ENCODE measurements around the gene CYB561A3. TPM values are rescaled to one million over a fixed set of nuclear protein-coding genes. Genes with fewer than 3 reads are reported as not detected.

The CYB561A3 gene
- total and polyA plus RNA-seq, 2 of the 13 experiments (the other 11 are each of a cell fraction or from before 2014, with no cell fraction given), result 11.4 to 14.9 TPM

DNA sequence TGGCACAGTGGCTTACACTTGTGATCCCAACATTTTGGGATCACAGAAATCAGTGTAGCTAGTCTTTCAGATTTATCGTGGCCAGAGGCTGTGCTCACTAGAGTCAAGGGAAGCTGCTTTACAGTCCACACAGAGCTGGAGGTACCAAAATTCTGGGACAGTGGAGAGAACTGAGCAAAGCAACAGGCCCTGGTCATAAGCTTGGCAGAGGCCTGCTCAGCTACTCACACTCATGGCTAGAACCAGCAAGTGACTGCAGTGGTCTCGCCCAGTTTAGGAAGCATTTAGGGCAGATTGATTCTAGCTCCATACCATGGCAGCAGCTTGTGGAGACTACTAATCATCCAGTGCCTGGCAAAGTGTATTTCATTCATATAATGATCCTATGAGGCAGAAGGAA lies 39.5 kb upstream of the CYB561A3 start:
- Histone ChIP-seq H4K20me1 (ENCODE audit: insufficient read depth, low read length) (no peaks in the 10 kb centered on the region), H3K79me2 (ENCODE audit: insufficient read depth, low read length) (no peaks in the 10 kb centered on the region), H3K36me3 (replicated peaks in 1 of 2; ENCODE audit: control insufficient read depth in 1 of 2, insufficient read depth in 2 of 2, low read length in 2 of 2) (peaks cover 31 to 49% of the 10 kb centered on the region in 2 experiments), H3K4me1 (ENCODE audit: insufficient read depth, low read length) (no peaks in the 10 kb centered on the region), H3K9me3 (ENCODE audit: low read length) (no peaks in the 10 kb centered on the region), H3K4me2 (ENCODE audit: low read depth, low read length) (no peak overlapping the region), H3K27me3 (ENCODE audit: control insufficient read depth in 1 of 2, insufficient read depth in 2 of 2, low read length in 2 of 2) (no peaks in the 10 kb centered on the region), H3K9ac (ENCODE audit: insufficient read depth, low read depth, low read length) (no peak overlapping the region), H3K4me3 (replicated peaks in 1 of 3; ENCODE audit: insufficient read depth in 1 of 3, low read depth in 2 of 3, low read length in 3 of 3) (no peak overlapping the region), H3K27ac (ENCODE audit: extremely low read length, insufficient read depth, low read length) (no peak overlapping the region), H2AFZ (ENCODE audit: low read length) (no peak overlapping the region)
- intact Hi-C loops (cut with micrococcal nuclease; ENCODE audit: unreplicated experiment), result no loop called here
- 86% methylated on average over 1 of the region's 2 CpGs for WGBS (ENCODE audit: low lambda C conversion rate)
- DNase-seq (ENCODE audit: low spot score) (no peak), ATAC-seq (peak; percentile 34; the same call in 2 of the 3 replicates), FAIRE-seq (no peak)
- TF ChIP-seq, protein P1, sequence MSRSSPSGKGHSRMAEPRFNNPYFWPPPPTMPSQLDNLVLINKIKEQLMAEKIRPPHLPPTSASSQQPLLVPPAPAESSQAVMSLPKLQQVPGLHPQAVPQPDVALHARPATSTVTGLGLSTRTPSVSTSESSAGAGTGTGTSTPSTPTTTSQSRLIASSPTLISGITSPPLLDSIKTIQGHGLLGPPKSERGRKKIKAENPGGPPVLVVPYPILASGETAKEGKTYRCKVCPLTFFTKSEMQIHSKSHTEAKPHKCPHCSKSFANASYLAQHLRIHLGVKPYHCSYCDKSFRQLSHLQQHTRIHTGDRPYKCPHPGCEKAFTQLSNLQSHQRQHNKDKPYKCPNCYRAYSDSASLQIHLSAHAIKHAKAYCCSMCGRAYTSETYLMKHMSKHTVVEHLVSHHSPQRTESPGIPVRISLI (CRISPR knock-in tag; IDR thresholded peaks at IDR 0.05; ENCODE audit: borderline replicate concordance), result no peak
- peak; percentile 54 for TF ChIP-seq POLR2G (IDR thresholded peaks at IDR 0.05; ENCODE audit: low read depth, low read length)
- ChIA-PET POLR2A (interaction anchor here (1.3 to 4.5 kb wide), 7 partner anchors 9 to 66 kb away, joined by 4 to 35 read pairs (median 8); partner anchors contain the start of genes CPSF7, CYB561A3, SDHAF2 and TMEM216), CTCF (ENCODE audit: low intra/inter-chr PET ratio, low total read pairs) (no interaction called here)
- no TSS peak for BruUV-seq (replicated peaks)
- in situ Hi-C loops (cut with HindIII; ENCODE audit: extremely low pct_ligation_motif_present, low pct_unique_long_range_greater_than_20kb), result no loop called here

DNA sequence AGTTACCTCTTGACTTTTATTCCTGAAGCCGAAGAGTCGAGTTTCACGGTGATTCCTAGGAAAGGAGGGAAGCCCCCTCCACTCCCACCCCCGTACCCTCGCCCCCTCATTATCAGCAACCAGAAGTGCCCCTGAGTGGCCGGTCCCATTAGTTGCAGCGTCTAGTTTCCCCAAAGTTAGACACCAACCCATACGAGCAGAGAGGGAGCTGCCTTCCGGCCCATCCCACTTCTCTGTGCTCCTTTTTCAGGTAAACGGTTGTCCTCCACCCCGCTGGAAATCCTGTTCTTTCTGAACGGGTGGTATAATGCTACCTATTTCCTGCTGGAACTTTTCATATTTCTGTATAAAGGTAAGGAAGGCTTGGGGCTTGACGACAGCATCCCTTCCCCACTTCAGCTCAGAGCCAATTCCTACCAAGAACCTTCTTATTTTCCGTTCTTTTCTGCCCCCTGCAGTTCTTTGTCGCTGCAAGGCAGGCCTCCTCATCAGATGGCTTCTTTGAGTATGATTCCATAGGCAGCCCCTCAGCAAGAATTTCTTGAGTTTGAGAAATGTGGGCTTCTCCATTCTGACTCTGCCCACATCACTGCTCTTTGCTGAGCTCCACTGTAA lies 31.4 kb upstream of the CYB561A3 start:
- Histone ChIP-seq H3K4me1 (ENCODE audit: insufficient read depth, low read length) (peaks cover 21% of the 10 kb centered on the region), H2AFZ (ENCODE audit: low read length) (no peak overlapping the region), H3K4me3 (replicated peaks in 1 of 3; ENCODE audit: insufficient read depth in 1 of 3, low read depth in 2 of 3, low read length in 3 of 3) (peak overlapping the region; percentile 65 to 95 (median 90)), H3K27me3 (ENCODE audit: control insufficient read depth in 1 of 2, insufficient read depth in 2 of 2, low read length in 2 of 2) (no peaks in the 10 kb centered on the region), H3K27ac (ENCODE audit: extremely low read length, insufficient read depth, low read length) (peak overlapping the region; percentile 84), H3K36me3 (replicated peaks in 1 of 2; ENCODE audit: control insufficient read depth in 1 of 2, insufficient read depth in 2 of 2, low read length in 2 of 2) (peaks cover 3 to 12% of the 10 kb centered on the region in 2 experiments), H4K20me1 (ENCODE audit: insufficient read depth, low read length) (no peaks in the 10 kb centered on the region), H3K9ac (ENCODE audit: insufficient read depth, low read depth, low read length) (peak overlapping the region; percentile 94), H3K79me2 (ENCODE audit: insufficient read depth, low read length) (no peaks in the 10 kb centered on the region), H3K9me3 (ENCODE audit: low read length) (peaks cover 4% of the 10 kb centered on the region), H3K4me2 (ENCODE audit: low read depth, low read length) (peak overlapping the region; percentile 95)
- intact Hi-C loops (cut with micrococcal nuclease; ENCODE audit: unreplicated experiment) (loop anchor here (2.0 kb wide), 1 partner anchor 56 kb away; no protein-coding TSS in a partner anchor), in situ Hi-C loops (cut with HindIII; ENCODE audit: extremely low pct_ligation_motif_present, low pct_unique_long_range_greater_than_20kb) (no loop called here)
- FAIRE-seq, result no peak
- CTCF ChIA-PET (ENCODE audit: low intra/inter-chr PET ratio, low total read pairs), result interaction anchor here (1.4 kb wide), 1 partner anchor 57 kb away, joined by 5 read pairs; no protein-coding TSS in a partner anchor
- BruUV-seq (replicated peaks), result TSS peak; percentile 71
- ATAC-seq, result peak; percentile 56
- POLR2A ChIA-PET, result interaction anchor here (1.0 to 3.8 kb wide), 15 partner anchors 9 to 99 kb away, joined by 4 to 78 read pairs (median 7); partner anchors contain the start of genes CPSF7, CYB561A3, DDB1 and SDHAF2
- 4% methylated on average over 15 of the region's 15 CpGs for WGBS (ENCODE audit: low lambda C conversion rate)
- DNase-seq (ENCODE audit: low spot score), result no peak
- TF ChIP-seq BHLHE40 (IDR thresholded peaks at IDR 0.05; ENCODE audit: low read length) (no peak), ZNF724P (CRISPR knock-in tag; IDR thresholded peaks at IDR 0.05; ENCODE audit: borderline replicate concordance) (no peak), ZNF326 (CRISPR knock-in tag; IDR thresholded peaks at IDR 0.05; ENCODE audit: borderline replicate concordance) (no peak), TEAD2 (CRISPR knock-in tag; IDR thresholded peaks at IDR 0.05) (no peak)
- TF ChIP-seq, protein P2, sequence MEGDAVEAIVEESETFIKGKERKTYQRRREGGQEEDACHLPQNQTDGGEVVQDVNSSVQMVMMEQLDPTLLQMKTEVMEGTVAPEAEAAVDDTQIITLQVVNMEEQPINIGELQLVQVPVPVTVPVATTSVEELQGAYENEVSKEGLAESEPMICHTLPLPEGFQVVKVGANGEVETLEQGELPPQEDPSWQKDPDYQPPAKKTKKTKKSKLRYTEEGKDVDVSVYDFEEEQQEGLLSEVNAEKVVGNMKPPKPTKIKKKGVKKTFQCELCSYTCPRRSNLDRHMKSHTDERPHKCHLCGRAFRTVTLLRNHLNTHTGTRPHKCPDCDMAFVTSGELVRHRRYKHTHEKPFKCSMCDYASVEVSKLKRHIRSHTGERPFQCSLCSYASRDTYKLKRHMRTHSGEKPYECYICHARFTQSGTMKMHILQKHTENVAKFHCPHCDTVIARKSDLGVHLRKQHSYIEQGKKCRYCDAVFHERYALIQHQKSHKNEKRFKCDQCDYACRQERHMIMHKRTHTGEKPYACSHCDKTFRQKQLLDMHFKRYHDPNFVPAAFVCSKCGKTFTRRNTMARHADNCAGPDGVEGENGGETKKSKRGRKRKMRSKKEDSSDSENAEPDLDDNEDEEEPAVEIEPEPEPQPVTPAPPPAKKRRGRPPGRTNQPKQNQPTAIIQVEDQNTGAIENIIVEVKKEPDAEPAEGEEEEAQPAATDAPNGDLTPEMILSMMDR (CRISPR knock-in tag; IDR thresholded peaks at IDR 0.05), result peak; percentile 57
- TF ChIP-seq, protein P3, sequence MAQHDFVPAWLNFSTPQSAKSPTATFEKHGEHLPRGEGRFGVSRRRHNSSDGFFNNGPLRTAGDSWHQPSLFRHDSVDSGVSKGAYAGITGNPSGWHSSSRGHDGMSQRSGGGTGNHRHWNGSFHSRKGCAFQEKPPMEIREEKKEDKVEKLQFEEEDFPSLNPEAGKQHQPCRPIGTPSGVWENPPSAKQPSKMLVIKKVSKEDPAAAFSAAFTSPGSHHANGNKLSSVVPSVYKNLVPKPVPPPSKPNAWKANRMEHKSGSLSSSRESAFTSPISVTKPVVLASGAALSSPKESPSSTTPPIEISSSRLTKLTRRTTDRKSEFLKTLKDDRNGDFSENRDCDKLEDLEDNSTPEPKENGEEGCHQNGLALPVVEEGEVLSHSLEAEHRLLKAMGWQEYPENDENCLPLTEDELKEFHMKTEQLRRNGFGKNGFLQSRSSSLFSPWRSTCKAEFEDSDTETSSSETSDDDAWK (CRISPR knock-in tag; IDR thresholded peaks at IDR 0.05), result no peak
- TF ChIP-seq, protein P4, sequence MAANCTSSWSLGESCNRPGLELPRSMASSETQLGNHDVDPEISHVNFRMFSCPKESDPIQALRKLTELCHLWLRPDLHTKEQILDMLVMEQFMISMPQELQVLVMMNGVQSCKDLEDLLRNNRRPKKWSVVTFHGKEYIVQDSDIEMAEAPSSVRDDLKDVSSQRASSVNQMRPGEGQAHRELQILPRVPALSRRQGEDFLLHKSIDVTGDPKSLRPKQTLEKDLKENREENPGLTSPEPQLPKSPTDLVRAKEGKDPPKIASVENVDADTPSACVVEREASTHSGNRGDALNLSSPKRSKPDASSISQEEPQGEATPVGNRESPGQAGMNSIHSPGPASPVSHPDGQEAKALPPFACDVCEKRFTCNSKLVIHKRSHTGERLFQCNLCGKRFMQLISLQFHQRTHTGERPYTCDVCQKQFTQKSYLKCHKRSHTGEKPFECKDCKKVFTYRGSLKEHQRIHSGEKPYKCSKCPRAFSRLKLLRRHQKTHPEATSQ (CRISPR knock-in tag; IDR thresholded peaks at IDR 0.05; ENCODE audit: borderline replicate concordance), result no peak

Data from HepG2 (cell line).